NCI-H2081 (cell line): Measurements from ENCODE around the gene ZNF618.

Experiments
- DNase-seq, 2 experiments: peaks; one replicate each; lab custom pipeline; 2025; lab: John Stamatoyannopoulos, UW

Gene ZNF618

DNA sequence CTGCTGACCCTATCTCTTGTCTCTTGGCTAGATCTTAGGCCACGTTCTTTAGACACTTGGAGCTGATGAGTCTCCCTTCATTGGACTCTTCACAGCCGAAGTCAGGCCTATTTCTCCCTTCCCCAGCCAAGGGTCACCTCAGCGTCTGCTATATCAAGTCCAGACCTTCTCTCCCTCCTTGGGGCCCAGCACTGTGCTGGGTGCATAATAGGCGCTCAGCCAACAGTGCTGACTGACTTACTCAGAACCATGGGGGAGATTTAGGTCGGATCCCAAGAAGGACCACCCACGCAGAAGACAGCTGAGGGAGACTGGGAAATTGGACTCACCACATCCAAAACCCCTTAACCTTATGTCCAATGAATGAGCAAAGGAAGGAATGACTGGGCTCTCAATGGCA, 207.6 kb downstream of the ZNF618 start:
- DNase-seq: no peak

DNA sequence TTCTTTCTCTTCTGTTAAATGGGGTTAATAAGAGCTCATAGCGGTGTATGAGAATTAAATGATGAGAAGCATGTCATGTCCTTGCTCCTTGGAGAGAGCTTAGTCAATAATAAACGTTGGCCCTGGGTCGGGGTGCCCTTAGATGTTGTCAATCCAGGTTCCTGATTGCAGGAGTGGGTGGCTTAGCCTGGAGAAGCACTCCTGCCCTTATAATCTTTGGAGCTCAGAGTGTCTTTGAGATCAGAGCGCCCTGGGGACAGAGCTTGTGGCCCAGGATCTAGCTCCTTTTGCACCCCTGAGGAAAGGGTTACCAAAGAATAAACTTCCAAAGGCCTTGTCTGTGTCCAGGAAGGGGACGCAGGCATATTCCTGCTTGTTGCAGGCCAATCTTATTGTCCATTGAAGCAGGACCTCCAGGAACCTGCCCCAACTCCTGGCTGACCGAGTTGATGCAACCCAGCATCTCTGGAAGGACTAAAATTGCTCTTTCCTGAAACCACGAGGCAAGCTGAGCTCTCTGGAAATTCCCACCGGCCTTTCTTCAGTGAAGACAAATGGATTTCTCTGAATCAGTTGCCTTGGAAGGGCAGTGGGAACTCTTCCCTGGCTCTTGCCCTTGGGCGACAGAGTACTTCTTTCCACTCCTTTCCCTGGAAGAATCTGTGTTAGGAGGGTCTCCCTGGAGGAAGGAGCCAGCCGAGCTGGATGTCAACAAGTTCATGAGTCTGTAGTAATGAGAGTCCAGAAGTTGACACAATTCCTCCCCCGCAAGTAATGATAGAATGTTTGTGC, 208.4 kb downstream of the ZNF618 start:
- no peak for DNase-seq

DNA sequence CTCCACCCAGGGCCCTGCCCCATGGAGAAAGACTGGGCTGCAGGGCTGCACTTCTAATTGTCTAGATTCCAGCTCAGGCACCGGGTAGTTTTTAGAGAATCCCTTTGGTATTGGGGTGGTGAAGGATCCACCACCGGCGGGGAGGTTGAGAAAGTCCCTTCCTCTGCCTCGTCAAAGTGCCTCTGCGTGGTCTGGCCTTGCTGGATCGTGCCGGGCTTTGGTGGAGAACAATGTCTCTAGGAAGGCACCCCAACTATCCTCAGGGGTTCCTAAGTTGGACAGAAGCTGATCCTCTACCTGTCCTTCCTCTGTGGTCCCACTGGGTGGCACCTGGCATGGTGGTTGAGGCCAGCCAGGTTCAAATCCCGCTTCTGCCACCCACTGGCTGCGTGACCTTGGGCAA, 209.3 kb downstream of the ZNF618 start:
- no peak for DNase-seq

DNA sequence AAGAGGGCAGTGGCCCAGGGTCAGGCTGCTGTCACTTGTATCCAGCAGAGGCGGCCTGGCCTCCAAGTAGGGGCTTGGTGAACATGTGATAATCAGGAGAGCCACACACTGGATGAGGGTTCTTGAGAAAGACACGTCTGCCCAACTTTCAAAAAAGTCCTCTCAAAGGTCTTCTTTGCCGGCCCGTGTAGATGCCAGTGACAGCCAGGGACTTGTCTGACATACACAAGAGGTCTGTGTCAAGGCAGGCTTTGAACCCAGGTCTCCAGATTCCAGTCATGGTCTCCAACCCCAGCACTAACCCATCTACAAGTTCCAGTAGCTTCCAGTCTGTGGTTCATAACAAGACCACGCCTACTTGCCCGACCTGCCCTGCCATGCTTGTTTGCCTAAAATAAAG, 209.9 kb downstream of the ZNF618 start:
- DNase-seq: no peak

DNA sequence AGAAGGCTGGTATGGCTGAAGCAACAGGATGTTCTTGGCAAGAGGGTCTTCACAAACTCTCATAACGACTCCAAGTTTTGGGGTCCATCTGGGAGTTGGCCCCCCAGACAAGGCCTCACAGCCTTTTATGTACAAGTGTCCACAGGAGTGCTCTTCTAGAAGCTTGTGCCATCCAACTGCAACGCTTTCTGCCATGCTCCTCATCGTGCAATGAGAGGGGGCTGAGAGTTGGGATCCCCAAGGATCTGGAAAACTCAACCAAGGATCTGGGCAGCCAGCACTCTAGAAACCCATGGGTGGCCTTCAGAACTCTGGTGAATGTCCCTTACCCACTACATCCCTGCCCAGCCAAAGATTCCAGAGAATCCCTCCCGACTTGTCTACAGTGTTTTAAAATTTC, 210.5 kb downstream of the ZNF618 start:
- no peak for DNase-seq

DNA sequence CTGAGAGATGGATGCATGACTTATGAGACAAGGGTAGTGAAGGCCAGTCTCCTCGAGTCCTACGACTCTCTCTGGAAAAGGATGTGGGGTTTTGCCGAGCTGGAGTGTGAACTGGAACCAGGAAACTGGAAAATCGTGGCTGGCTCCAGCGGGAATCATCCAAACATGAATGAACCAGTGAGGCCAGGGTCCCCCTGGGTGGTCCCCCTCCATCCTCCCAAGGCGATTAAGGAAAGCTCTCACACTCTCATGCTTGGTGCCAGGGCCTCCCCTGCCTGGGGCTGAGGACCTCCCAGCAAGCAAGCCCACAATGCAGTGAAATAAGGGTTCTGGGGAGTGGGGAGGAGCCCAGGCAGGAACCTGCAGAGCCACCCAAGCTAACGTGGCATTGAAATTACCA, 211.6 kb downstream of the ZNF618 start:
- DNase-seq: no peak

DNA sequence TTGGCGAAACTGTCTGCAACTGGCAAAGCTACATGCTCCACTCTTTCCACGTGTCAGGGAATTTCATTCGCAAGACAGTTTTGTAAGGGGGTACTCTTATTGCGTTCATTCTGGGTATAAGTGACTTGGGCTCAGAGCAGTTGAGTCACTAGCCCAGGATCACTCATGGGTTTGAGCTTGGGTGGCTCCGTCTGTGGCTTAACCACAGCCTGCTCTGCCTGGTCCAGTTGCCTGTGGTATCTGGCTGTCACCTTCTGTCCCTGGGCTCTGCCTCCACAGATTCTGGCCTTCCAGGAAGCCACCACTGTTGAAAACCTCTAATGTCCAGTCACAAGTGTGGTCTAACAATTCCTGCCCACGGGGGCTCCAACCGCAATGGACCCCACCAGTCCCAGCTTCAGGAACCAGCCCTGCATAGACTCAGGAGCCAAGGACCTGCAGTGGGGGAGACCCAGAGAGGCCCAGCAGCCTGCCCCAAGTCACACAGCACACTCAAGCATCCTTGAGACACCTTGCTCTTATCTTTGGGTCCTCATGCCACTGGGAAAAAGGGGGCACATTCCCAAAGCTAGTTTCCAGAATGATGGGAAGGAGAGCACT, 212.6 kb downstream of the ZNF618 start:
- DNase-seq: no peak

DNA sequence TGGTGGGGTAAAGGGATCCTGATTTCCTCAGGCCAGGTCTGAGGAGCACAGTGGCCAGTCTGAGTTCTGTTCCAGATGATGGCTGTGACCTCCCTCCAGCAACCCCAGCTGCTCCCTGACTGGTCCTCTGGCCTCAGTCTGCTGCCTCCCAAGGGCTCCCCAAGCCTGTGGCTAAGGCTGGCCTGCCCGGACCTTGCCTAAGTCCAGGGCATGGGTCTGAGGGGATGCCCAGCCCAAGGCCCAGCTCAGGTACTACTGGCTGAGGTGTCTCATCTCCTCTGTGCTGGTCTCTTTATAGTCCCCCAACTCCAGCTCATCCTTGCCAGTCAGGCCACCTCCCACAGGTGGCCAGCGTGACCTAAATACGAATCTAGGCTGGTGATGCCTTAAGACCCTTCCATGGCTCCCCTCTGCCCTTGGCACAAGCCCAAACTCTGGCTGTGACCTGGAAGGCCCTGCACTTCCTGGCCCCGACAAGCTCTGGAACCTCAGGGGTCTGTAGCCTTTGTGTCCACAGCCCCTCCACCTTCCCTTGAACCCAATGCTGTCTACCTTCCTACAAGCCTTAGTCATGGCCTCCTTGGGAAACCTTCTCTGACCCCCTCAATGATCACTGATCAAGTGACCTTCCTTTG, 213.2 kb downstream of the ZNF618 start:
- no peak for DNase-seq

DNA sequence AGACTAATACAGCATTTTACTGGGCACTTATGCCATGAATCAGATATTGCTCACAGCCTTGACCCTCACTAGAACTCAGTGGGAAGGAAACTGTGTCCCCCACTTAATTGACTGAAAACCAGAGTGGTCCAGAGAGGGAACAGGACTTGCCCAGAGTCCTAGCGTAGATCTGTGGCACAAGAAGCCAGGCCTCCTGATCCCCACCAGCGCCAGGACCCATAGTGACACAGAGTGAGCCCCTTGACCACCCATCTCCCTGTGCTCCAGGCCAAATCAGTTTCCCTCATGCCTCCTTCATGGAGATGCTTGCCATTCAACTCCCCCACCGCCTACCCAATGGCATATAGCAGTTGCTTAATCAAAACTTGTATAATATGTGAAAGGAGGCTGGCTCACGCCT, 214.7 kb downstream of the ZNF618 start:
- DNase-seq: no peak

DNA sequence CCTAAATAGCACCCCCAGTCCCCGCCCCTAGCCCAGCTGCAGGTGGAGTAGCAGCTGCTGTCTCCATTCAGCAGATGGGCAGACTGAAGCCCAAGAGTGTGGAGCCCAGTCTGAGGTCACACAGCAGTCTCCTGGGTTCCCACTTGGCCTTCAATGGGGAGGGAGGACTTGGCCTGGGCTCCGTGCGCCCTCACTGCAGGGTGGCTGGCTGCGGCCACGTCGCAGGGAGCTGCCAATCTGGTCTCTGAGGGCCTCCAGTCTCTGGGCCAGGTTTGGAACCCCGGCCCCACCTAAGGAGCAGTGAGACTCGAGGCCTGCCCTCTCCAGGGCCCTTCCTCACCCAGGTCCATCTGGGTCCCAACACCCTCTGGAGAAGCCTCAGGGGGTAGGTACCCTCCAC, 215.6 kb downstream of the ZNF618 start:
- DNase-seq: no peak

DNA sequence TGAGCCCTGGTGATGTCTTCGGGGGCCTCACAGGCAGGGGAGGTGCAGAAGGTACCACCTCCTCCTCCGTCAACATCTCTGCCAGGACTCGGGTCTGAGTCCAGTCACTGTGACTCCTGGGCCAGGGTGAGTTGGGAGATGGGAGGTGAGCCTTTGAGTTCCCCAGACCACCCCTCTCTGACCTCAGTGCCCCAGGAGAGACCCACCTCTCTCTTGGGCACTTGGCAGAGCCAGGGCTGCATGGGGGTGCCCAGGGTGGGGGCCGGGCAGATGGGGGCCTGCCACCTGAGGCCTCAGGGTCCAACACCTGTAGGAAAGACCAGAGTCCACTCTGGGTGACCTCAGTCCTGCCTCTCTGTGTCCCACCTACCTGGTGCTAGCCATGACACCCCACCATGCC, 216.2 kb downstream of the ZNF618 start:
- DNase-seq: no peak

DNA sequence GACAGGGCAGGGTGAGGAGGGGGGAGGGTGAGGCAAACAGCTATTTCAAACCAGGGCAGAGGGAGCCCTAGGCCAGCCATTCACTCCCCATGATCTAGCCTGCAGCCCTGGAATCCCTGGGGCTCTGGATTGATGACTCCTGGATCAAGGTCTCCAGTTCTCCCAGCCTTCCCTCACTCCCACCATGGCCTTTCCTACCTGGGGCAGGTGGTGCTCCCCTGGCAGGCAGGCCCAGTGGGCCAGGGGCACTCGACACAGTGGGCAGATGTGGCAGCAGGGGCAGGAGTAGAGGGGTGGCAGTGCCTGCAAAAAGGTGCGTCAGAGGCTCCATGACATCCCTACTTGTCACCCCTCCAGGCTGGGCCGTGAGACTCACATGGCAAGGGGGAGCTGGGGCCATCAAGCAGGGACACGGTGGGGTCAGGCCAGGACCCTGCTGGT, 216.9 kb downstream of the ZNF618 start:
- no peak for DNase-seq

DNA sequence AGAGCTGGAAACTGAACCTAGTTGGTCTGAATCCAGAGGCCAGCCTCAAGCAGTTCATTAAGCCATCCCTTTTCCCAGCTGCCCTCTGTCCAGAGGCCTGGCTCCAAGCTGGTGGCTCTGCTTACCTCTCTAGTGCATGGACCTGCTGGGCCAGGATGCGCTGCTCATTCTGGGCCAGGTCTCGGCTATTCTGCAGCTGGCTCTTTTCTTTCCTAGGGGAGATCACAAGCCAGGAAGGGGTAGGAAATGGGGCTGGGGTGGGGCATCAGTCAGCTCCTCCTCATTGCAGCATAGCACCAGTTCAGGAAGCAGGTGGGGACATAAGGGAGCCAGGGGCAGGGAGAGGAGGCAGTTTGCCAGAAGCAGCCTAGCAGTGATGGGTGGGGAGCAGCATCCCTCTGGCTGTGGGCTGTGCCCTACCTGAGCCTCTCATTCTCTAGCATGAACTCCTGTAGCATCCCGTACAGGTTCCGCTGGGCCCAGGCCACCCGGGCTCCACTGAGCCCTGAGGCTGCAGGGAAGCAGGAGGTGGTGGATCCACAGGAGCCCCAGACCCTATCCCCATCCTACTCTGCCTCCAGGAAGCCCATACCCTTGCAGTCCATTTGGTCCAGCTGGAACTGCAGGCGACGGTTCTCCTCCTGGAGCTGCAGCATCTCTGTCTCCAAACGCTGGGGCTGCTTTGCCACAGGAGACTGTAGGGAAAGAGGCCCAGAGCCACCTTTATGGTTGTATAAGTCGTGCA, 217.8 kb downstream of the ZNF618 start:
- DNase-seq: peak in 1 of 2 experiments; percentile 9

DNA sequence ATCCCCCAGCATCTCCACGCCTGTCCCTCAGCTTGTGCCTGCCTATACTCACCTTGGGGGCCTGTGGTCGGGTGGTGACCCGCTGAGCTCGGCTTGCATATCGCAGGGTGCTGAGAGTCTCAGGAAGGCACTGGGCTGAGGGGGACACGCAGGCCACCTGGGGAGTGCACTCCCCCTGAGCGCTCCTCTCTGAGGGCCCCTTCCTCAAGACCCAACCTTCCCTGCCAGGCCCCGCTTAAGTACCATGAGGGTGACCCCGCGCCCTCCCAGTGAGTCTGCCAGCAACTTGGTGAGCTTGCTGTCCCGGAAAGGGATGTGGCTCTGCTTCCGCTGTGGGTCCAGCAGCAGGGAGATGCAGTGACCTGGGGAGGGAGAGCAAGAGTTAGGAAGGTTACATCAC, 218.9 kb downstream of the ZNF618 start:
- no peak for DNase-seq

DNA sequence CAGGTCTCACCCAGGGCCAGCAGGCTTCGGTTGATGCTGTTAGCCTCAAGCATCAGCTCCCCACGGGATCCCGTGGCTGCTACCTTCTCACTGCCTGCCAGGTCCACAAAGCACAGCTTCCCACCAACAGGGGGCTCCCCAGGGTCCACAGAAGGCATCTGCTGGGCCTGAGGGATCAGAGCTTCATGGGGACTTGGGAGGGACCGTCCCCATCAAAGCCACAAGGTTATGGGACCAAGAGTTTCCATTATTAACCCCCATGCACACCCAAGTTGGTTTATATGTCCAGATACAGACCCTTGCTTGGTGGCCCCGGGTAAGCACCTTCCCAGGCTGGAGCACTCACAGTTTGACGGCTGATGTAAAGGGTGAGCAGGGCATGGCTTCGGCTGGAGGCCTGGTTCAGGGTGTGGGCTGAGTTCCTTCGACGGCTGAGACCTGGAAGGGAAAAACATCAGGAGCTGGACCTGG, 220.0 kb downstream of the ZNF618 start:
- no peak for DNase-seq

DNA sequence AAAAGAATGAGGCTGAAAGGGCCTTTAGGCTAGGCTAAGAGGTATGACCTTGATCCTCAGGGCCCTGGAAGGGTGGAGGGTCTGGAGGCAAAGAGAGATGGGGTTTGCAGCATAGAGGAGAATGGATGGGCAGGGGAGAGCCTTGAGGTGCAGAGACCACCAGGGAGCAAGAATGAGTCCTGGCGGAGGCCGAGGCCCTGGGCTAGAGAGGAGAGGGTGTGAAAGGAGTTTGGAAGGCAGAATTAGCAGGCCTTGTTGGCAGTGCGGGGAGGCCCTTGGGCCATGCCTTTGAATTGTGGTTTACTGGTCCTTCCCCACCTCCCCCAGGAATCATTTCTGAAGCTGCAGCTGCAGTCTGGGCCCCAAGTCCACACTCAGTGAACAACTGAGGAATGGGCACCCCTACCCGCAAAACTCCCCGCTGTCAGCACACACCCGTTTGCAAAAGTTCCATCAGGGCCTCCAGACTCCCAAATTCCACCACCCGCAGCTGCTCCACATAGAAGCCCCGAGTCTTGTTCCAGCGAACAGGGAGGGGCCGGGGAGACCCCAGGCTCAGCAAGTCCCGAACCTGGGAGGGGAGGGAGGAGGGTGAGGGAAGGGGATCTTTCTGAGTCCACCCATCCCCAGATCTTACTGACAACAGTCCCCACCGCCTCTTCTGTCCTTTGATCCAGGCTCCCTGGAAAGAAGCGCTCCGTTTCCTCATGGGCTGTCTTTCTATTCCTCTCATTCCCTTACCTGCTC, 220.9 kb downstream of the ZNF618 start:
- DNase-seq: no peak

DNA sequence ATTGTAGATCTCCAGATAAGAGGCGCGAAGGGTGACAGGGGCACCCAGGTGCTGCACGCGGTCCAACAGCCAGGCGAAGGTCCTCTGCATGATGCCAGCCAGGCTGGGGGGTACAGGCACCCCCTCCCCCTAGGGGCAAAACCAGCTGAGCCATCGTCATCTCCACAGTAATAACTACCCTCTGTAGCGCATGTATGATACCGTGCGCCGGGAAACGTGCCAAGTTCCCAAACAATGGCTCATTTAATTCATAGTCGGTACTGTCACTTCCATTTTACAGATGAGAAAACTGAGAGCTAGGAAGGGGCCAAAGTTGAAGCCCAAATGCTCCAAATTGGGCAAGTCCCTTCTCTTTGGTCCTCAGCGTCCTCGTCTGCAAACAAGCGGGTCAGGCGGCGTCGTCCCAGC, 221.5 kb downstream of the ZNF618 start:
- DNase-seq: peak; percentile 44 to 70

DNA sequence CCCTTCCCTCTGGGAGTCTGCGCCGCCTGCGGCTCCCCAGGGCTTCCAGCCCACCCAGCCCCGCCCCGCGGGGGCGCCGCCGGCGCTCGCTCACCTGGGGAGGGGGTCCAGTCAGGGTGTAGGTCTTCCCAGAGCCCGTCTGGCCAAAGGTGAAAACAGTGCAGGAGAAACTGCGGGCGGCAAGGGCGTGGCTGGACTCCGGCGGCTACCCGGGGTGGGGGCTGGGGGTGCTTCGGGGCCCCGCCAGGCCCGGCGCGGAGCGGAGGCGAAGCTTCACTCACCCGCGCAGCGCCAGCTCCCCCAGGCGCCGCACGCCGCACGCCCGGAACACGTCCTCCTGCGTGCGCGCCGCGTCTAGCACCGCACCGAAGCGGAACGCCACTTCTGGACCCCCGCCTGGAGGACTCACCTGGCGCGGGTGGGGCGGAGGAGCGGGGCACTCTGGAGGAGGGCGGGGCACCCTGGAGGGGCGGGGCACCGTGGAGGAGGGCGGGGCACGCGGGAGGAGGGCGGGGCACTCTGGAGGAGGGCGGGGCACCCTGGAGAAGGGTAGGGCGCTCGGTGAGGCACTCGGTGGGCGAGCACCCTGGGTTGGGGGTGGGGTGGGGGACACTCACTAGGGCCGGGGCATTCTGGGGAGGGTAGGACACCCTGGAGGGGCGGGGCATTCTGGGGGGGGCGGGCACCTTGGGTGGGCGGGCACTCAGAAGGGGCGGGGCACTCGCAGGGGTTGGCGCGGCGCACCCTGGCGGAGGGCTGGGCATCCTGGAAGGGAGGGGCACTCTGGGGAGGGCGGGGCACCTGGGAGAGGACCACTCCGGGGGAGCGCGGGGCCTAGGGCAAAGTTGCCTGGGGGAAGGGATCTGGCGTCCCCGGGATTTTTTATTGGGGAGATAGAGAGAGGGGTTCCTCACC, 222.2 kb downstream of the ZNF618 start:
- peak; percentile 52 to 62 for DNase-seq

DNA sequence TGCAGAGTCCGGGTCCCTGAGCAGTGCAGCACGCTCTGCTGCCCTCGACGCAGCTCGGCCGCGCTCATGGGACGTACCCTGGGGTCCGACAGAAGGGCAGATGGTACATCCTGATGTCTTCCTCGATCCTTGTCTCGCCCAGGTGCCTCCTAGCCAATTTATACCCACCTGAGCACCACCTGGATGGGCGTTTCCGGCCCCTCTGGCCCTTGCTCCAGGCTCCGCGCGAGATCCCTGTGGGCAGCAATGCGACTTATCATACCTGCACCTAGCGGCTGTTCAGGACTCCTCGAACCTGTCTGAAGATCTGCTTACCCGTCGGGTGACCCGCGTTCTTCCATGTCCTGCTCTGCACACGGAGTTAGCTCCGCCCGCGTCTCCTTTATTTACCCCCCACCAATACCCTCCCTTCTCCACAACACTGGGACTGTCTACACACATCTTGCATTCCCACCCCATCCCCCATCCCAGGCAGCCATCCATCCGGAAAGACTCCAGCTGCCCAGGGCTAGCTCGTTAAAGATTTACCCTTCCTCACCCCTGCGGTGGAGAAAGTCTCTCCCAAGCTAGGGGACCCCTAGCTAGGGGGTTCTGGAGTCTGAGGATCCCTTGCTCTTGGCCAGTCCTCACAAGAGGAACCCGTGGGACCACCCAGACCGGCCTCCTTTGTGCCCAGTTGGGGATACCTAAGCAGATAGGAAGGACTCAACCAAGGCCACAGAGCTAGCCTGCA, 223.0 kb downstream of the ZNF618 start, which contains the start of gene KIF12:
TSS of gene KIF12 (minus strand) at position 357 of the 733 bp plus-strand sequence. CDS start at position 341, 16 bp downstream.
- no peak for DNase-seq
